Stimulated activated CD4-positive, alpha-beta T cell treated with anti-CD3 and anti-CD28 coated beads, Interleukin-12 subunit alpha, Interleukin-12 subunit beta, amount 100 ng/mL, for 4 hours (primary cell): ENCODE data around the gene RTBDN.
A peak's percentile ranks its signal among the peaks of the same experiment; 100 is the strongest.

Experiments used
- DNase-seq: peaks from one replicate; pipeline ENCODE4 v3.0.0-alpha.2; 2020

RTBDN gene

GRCh38 chr19:12778017-12778904 lies 56.1 kb downstream of the RTBDN start:
- DNase-seq, result peak; percentile 47

DNA sequence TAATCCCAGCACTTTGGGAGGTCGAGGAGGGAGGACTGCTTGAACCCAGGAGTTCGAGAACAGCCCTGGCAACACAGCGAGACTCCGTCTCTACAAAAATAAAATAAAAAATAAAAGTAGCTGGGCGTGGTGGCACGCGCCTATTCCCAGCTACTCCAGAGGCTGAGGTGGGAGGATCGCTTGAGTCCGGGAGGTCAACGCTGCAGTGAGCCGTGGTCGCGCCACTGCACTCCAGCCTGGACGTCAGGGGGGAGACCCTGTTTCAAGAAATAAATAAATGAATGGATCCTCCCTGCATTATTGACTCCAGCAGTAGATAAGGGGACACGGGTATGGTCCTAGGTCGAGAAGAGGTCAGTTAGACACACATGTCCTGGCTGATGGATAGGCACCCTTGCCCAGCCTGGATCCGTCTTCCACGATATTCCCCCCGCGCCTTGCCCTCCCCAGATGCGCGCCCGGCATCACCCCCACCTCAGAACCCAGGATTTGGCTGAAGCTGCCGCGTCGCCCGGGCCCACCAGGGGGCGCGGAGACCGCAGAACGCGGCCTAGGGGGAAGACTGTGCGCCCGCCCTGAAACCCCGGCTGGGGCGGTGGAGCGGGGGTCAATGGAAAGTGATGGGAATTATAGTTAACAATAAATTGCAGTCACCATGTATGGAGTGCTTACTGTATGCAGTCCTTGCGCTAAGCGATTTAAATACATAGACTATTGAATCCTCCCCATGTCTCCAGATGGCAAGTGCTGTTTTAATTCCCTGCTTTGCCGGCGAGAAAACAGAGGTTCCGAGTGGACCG lies 57.0 kb downstream of the RTBDN start:
- peak; percentile 82 for DNase-seq
